ENCODE measurements around the gene WDR72.

The WDR72 gene

GRCh38 chr15:53580366-53580765, 179.1 kb downstream of the WDR72 start:
- H3K4me3 ChIP-seq (ENCODE audit: low read depth, low read length) = no peak overlapping the region
- DNase-seq (ENCODE audit: low read depth) = no peak

GRCh38 chr15:53576841-53577240, 182.6 kb downstream of the WDR72 start:
- H3K4me3 ChIP-seq (ENCODE audit: low read depth, low read length) = no peak overlapping the region
- TF ChIP-seq POLR2A (IDR thresholded peaks at IDR 0.05; ENCODE audit: extremely low read depth, insufficient read length) = no peak
- no peak for TF ChIP-seq MYC (IDR thresholded peaks at IDR 0.05; ENCODE audit: low read depth, low read length)
- TF ChIP-seq CTCF (IDR thresholded peaks at IDR 0.05; ENCODE audit: low read depth, low read length) = no peak
- TF ChIP-seq MAX (IDR thresholded peaks at IDR 0.05; ENCODE audit: low read depth, low read length) = no peak
- DNase-seq (ENCODE audit: low read depth) = no peak

More at GRCh38 chr15:53580366-53580765, 179.1 kb downstream of the WDR72 start:
- TF ChIP-seq POLR2A (IDR thresholded peaks at IDR 0.05; ENCODE audit: extremely low read depth, insufficient read length) (no peak), MAX (IDR thresholded peaks at IDR 0.05; ENCODE audit: low read depth, low read length) (no peak), CTCF (IDR thresholded peaks at IDR 0.05; ENCODE audit: low read depth, low read length) (no peak), MYC (IDR thresholded peaks at IDR 0.05; ENCODE audit: low read depth, low read length) (no peak)

- TF ChIP-seq MYC (IDR thresholded peaks at IDR 0.05; ENCODE audit: low read depth, low read length) = no peak
- TF ChIP-seq CTCF (IDR thresholded peaks at IDR 0.05; ENCODE audit: low read depth, low read length) = no peak
- TF ChIP-seq POLR2A (IDR thresholded peaks at IDR 0.05; ENCODE audit: extremely low read depth, insufficient read length) = no peak
- TF ChIP-seq MAX (IDR thresholded peaks at IDR 0.05; ENCODE audit: low read depth, low read length) = no peak
- no peak overlapping the region for H3K4me3 ChIP-seq (ENCODE audit: low read depth, low read length)
- no peak for DNase-seq (ENCODE audit: low read depth)
Measured at GRCh38 chr15:53573091-53573490, 186.4 kb downstream of the WDR72 start.

GRCh38 chr15:53569751-53570480, 189.5 kb downstream of the WDR72 start:
- no peak for TF ChIP-seq POLR2A (IDR thresholded peaks at IDR 0.05; ENCODE audit: extremely low read depth, insufficient read length)
- TF ChIP-seq MAX (IDR thresholded peaks at IDR 0.05; ENCODE audit: low read depth, low read length) = no peak
- no peak for TF ChIP-seq MYC (IDR thresholded peaks at IDR 0.05; ENCODE audit: low read depth, low read length)
- TF ChIP-seq CTCF (IDR thresholded peaks at IDR 0.05; ENCODE audit: low read depth, low read length) = no peak
- DNase-seq (ENCODE audit: low read depth) = no peak

GRCh38 chr15:53566912-53567311, 192.6 kb downstream of the WDR72 start:
- no peak overlapping the region for H3K4me3 ChIP-seq (ENCODE audit: low read depth, low read length)
- DNase-seq (ENCODE audit: low read depth) = no peak
- TF ChIP-seq MAX (IDR thresholded peaks at IDR 0.05; ENCODE audit: low read depth, low read length) = no peak
- no peak for TF ChIP-seq CTCF (IDR thresholded peaks at IDR 0.05; ENCODE audit: low read depth, low read length)
- TF ChIP-seq MYC (IDR thresholded peaks at IDR 0.05; ENCODE audit: low read depth, low read length) = no peak
- TF ChIP-seq POLR2A (IDR thresholded peaks at IDR 0.05; ENCODE audit: extremely low read depth, insufficient read length) = no peak

More at GRCh38 chr15:53569751-53570480, 189.5 kb downstream of the WDR72 start:
- H3K4me3 ChIP-seq (ENCODE audit: low read depth, low read length) = no peak overlapping the region

Measured in NB4 (cell line).